GM15510 (cell line): ENCODE measurements around the gene AHDC1.

ENCODE experiments used
- POLR2A ChIP-seq: IDR thresholded peaks from 3 replicates; pipeline ENCODE4 v1.6.1; 2011; ENCODE audit warnings: borderline replicate concordance; ENCODE audit not compliant: insufficient read length; ENCODE audit errors: extremely low read depth

Gene AHDC1

DNA sequence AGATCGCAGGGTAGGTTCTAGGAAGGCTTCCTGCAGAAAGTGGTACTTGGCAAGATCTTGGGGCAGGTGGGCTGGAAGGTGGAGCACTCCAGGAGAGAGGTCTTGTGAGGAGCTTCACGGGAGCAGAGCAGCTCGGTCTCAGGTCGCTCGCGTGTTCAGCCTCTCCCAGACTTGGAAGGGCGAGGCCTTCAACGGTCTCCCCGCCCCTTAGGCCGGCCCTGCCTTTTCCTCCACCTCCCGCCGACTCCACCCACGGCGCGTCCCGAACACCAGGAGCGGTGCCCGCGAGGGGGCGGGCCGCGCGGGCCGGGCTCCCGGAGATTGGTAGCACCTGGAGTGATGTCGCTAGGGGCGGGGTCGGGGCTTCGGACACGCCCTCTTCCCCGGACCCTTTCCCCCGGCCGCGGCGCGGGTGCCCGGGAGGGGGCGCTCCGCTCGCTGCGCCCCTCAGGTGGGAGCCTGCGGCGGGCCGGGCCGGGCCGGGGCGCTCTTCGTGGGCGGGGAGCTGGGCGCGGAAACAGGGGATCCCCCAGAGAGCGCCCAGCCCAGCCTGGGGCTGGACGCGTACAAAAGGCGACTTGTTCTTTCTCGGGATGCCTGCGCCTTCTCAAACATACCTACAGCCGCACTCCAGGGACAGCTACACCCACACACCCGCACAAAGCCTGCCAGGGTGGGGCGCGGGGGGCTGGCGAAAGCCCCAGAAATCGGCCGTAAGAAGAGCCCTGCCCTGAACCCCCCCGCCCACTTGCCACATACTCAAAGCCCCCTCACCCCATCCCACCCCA lies 35.5 kb downstream of the AHDC1 start:
- TF ChIP-seq POLR2A: no peak

DNA sequence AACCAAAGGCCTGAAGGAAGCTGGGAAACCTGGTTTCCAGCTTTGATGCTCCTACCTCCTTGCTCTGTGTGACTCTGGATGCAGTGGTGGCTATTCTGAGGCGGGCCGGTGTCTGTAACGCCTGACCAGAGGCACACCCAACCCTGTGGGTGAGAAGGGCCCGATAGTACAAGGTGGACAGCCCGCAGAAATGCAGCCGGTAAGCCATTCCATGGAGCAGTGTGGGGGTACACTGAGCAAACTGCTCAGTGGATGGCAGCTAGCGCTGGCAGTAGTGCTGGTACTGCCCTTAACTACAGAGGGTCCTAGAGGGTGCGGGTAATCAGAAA lies 36.0 kb downstream of the AHDC1 start:
- TF ChIP-seq POLR2A: no peak

GRCh38 chr1:27567146-27567526 lies 36.8 kb downstream of the AHDC1 start:
- no peak for TF ChIP-seq POLR2A

- TF ChIP-seq POLR2A: no peak
Observed at GRCh38 chr1:27566462-27567145, 37.3 kb downstream of the AHDC1 start.

DNA sequence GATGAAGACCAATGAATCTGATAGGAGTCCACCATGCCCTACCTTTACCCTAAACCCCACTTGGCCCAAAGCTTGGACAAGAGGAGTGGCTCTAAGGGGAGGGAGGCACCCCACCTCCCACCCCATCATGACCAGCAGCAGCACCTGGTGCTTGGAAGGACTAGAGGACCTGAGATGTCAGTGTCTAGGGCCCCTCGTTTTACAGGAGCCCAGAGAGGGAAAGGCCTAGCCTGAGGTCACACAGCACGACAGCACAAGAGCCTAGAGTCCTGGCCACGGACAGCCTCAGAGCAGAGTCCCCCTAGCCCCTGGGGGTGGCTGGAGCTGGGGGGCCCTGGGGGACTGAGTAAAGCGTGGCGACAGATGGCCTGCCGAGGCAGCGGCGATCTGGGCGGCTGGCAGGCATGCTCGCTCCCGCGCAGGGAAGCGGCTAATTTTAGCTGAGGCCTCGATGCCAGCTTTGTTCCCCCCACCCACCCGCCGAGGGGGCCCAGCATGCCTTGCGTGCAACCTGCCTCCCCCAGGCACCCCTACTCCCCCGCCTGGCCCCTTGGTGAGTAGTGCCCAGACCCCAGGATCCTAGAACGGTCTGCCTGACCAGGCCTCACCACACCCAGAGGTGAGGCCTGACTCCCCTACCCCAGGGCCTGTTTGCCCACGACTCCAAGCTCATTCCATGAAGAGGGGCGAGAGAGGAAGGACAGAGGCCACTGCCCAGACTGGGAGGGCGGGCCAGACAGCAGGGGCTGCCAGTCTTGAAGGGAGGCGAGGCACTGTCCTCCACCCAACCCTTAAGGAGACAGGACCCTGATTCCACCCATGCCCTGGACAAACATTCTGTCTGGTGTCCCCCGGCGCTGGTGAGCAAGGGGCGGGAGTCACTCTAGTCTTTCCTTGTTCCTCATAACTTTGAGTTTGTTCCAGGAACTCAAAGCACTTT lies 39.0 kb downstream of the AHDC1 start:
- TF ChIP-seq POLR2A: no peak

DNA sequence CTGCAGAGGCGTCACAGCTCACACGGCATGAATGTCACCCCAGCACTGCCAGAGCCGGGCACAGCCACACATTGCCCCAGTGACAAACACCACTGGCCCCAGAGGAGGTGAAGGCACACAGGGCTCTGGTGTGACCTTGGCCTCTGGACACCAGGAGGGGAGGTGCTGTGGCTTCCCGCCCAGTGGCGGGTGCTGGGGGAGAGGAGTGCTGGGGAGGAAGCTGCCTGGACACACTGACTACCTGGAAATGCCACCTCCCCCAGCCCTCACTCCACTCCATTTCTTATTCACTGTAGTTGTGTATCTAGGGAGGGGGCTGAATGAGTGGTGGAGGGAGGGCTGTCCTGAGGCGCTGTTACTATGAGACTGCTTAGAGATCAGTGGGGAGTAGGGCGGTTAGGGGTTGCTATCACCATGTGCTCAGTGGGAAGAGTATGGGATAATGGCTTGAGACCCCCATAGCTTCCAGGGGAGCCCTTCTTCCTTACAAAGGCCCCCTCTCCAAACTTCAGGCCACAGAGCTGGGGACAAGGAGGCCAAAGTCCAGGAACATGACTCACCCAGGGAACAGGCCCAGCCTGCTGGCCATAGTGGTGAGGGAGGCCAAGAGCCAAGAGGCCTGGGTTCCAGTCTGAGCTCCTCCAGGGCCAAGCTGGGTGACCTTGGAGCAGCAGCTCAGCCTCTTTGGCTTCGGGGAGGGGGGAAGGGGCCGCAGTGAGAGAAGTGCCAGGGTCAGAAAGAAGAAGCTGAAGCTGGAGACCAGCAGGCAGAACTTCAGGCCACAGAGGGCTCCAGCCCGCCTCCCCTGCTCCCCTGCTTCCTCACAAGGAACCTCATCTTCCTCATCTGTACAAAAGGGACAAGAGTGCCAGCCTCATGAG lies 40.1 kb downstream of the AHDC1 start:
- no peak for TF ChIP-seq POLR2A

DNA sequence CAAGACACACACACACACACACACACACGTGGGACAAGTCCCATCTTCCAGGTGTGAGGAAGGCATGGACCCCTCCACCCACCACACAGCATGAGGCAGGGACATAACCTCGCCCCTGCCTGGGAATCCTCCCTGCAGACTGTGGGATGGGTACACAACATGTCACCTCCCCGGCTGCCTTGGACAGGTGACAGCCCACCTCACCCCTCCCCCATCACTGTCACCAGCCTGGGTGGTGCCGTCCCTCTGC lies 40.7 kb downstream of the AHDC1 start:
- TF ChIP-seq POLR2A: no peak

- TF ChIP-seq POLR2A: no peak
Observed at GRCh38 chr1:27562534-27563340, 41.2 kb downstream of the AHDC1 start.

DNA sequence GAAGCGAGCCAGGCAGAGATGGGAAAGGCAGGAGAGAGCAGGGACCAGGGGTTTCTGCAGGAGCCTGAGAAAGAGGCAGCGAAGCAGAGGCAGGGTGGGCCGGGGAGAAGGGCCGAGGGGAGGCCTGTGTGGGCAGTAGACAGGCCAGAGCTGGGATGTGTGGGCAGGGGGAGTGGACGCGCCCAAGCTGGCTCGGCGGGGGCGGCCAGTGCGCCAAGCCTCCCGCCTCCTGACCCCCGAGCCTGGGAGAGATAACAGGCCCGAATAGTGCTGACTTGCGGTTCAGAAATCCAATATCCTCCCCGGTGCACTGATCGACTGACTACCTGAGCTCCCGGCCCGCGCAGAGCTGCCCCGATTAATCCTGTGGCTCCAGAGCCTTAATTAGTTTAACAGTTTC lies 41.9 kb downstream of the AHDC1 start:
- no peak for TF ChIP-seq POLR2A

- TF ChIP-seq POLR2A: no peak
Observed at GRCh38 chr1:27561124-27561899, 42.6 kb downstream of the AHDC1 start.

- no peak for TF ChIP-seq POLR2A
Observed at GRCh38 chr1:27560268-27561123, 43.4 kb downstream of the AHDC1 start.

- no peak for TF ChIP-seq POLR2A
Observed at GRCh38 chr1:27559466-27560030, 44.4 kb downstream of the AHDC1 start.
